HepG2 (cell line): ENCODE measurements around the gene SRSF7. TPM values are rescaled to one million over a fixed set of nuclear protein-coding genes. Genes with fewer than 3 reads are reported as not detected.

ENCODE experiments used
- ATF7-NPFF ChIP-seq: sonication (generic); formaldehyde crosslinking; IDR thresholded peaks from 2 replicates; pipeline ENCODE4 v1.8.1; 2023; ENCODE audit warnings: mild to moderate bottlenecking, low read depth, missing genetic modification reagents, moderate library complexity
- BCL6 ChIP-seq: IDR thresholded peaks from 2 replicates; pipeline ENCODE4 v1.6.1; 2016; ENCODE audit warnings: missing genetic modification reagents, missing compliant biosample characterization
- ELF1 ChIP-seq: sonication (generic); formaldehyde crosslinking; IDR thresholded peaks from 2 replicates; pipeline ENCODE4 v1.4.0; 2020; ENCODE audit warnings: missing genetic modification reagents
- ELF4 ChIP-seq: sonication (generic); formaldehyde crosslinking; IDR thresholded peaks from 2 replicates; pipeline ENCODE4 v1.5.0; 2020; ENCODE audit warnings: missing genetic modification reagents, mild to moderate bottlenecking, moderate library complexity, borderline replicate concordance
- HOXD1 ChIP-seq: sonication (generic); formaldehyde crosslinking; IDR thresholded peaks from 2 replicates; pipeline ENCODE4 v1.5.0; 2020; ENCODE audit warnings: missing genetic modification reagents
- IRX3 ChIP-seq: sonication (generic); formaldehyde crosslinking; IDR thresholded peaks from 2 replicates; pipeline ENCODE4 v1.8.1; 2023; ENCODE audit warnings: mild to moderate bottlenecking, low read depth, missing genetic modification reagents, borderline replicate concordance
- ISL2 ChIP-seq: sonication (generic); formaldehyde crosslinking; IDR thresholded peaks from 2 replicates; pipeline ENCODE4 v1.5.0; 2020; ENCODE audit warnings: missing genetic modification reagents
- KDM2A ChIP-seq: sonication (generic); formaldehyde crosslinking; IDR thresholded peaks from 2 replicates; pipeline ENCODE4 v1.4.0; 2020; ENCODE audit warnings: low read depth, missing genetic modification reagents, borderline replicate concordance
- MEF2D ChIP-seq: sonication (generic); formaldehyde crosslinking; IDR thresholded peaks from 2 replicates; pipeline ENCODE4 v1.5.1; 2020; ENCODE audit warnings: mild to moderate bottlenecking, missing genetic modification reagents
- NR3C1 ChIP-seq: sonication (generic); formaldehyde crosslinking; IDR thresholded peaks from 2 replicates; pipeline ENCODE4 v1.4.0; 2020; ENCODE audit warnings: missing genetic modification reagents
- POLR2A ChIP-seq, 2 experiments: IDR thresholded peaks; 2 replicates each; pipeline ENCODE4 v1.6.1; 2011; ENCODE audit warnings: low read depth in 2 of 2, low read length in 2 of 2, mild to moderate bottlenecking in 1 of 2, moderate library complexity in 1 of 2; ENCODE audit not compliant: insufficient read depth in 1 of 2
- POLR2AphosphoS5 ChIP-seq: IDR thresholded peaks from 2 replicates; pipeline ENCODE4 v1.6.1; 2012; ENCODE audit warnings: low read depth, low read length
- REXO4 ChIP-seq: sonication (generic); formaldehyde crosslinking; IDR thresholded peaks from 2 replicates; pipeline ENCODE4 v1.8.0; 2022; ENCODE audit warnings: missing genetic modification reagents, mild to moderate bottlenecking, borderline replicate concordance
- RFX1 ChIP-seq: fragments of 450-650 bp; IDR thresholded peaks from 2 replicates; pipeline ENCODE4 v1.6.1; 2017
- RFXANK ChIP-seq: IDR thresholded peaks from 2 replicates; pipeline ENCODE4 v1.6.1; 2016
- TEAD3 ChIP-seq: optimal IDR thresholded peaks from 2 replicates; pipeline ENCODE3; 2016; ENCODE audit warnings: borderline replicate concordance
- ZNF264 ChIP-seq: sonication (generic); formaldehyde crosslinking; IDR thresholded peaks from 2 replicates; pipeline ENCODE4 v1.4.0; 2020; ENCODE audit warnings: missing genetic modification reagents
- ZNF530 ChIP-seq: sonication (generic); formaldehyde crosslinking; IDR thresholded peaks from 2 replicates; pipeline ENCODE4 v1.5.0; 2020; ENCODE audit warnings: low read depth, mild to moderate bottlenecking, missing genetic modification reagents
- ZNF652 ChIP-seq: IDR thresholded peaks from 2 replicates; pipeline ENCODE4 v1.6.1; 2016; ENCODE audit warnings: low read depth, borderline replicate concordance
- polyA plus RNA-seq, 8 experiments: library from polyadenylated mRNA; depleted of rRNA in 3 of 8; stranded (reverse) in 7 of 8; unstranded in 1 of 8; fragments of >200 nt; fragmentation: Illumina TruSeq in 4 of 8; extraction: Trizol in 4 of 8; gene quantifications; 2 replicates each; pipeline versions ENCODE4 v1.2.1 to v1.2.3, GENCODE V29; 2011 to 2016; ENCODE audit warnings: low read depth in 4 of 8, missing spikeins in 1 of 8, mixed read lengths in 1 of 8; ENCODE audit not compliant: insufficient read depth in 1 of 8
- total RNA-seq, 5 experiments: library from RNA; depleted of rRNA; stranded (reverse); fragments of >200 nt; fragmentation: Illumina TruSeq; extraction: Trizol; gene quantifications; 2 replicates each; pipeline ENCODE4 v1.2.3, GENCODE V29; 2016; ENCODE audit warnings: low read depth in 1 of 5
- TF ChIP-seq, protein P1 (sequence below): sonication (generic); formaldehyde crosslinking; IDR thresholded peaks from 2 replicates; pipeline ENCODE4 v1.8.0; 2022; ENCODE audit warnings: missing genetic modification reagents, mild to moderate bottlenecking, inconsistent platforms, borderline replicate concordance
- TF ChIP-seq, protein P2 (sequence below): sonication (generic); formaldehyde crosslinking; conservative IDR thresholded peaks from 2 replicates; pipeline ENCODE4 v1.4.0; 2020; ENCODE audit warnings: missing genetic modification reagents
- TF ChIP-seq, protein P3 (sequence below): sonication (generic); formaldehyde crosslinking; IDR thresholded peaks from 2 replicates; pipeline ENCODE4 v1.8.1; 2022; ENCODE audit warnings: low read depth, mild to moderate bottlenecking, missing genetic modification reagents
- TF ChIP-seq, protein P4 (sequence below): sonication (generic); formaldehyde crosslinking; IDR thresholded peaks from 2 replicates; pipeline ENCODE4 v1.4.0; 2020; ENCODE audit warnings: missing genetic modification reagents

SRSF7 gene
- total and polyA plus RNA-seq, 2 of the 13 experiments (the other 11 are each of a cell fraction or from before 2014, with no cell fraction given) = 172 to 275 TPM

DNA sequence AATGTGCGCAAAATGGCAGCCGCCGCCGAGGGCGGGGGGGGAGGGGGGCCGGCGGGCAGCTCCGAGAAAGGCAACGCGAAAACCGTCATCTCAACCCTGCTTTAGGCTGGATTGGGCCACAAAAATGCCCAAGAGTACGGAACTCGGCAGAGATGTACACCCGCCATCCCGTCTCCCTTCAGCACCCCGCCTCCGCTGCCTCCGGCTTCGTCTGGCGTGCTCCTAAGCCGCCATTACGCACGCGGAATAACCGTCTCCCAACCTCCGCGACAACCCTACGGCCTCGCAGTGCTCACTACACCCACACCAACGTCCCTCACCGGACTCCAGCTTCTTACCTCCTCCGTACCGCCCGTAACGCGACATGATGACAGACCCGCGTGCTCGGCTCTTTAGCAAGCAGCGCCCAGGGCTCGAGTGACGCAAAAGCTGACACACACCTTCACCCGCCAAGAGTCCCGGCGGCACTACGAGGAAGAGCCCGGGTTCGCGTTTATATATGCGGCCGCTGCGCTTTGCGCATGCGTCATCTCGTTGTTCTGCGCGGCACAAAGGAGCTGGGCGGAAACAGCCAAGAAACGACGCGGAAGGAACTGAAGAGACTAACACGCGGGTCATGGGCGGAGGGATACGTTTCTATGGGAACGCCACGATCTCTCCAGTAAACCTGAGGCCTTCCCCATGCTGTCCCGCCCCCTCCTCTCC, at the start of gene SRSF7 (continued):
- TF ChIP-seq IRX3 (CRISPR knock-in tag) (peak; percentile 95), ZNF264 (CRISPR knock-in tag) (peak; percentile 13; the same call in 1 of the 2 replicates), ZNF530 (no peak), ZNF652 (CRISPR knock-in tag) (no peak), HOXD1 (CRISPR knock-in tag) (peak; percentile 47; the same call in 1 of the 2 replicates), MEF2D (CRISPR knock-in tag) (peak; percentile 92), RFXANK (CRISPR knock-in tag) (0 out of 2 replicates have a peak, but pooled peaks have one; percentile 22), RFX1 (peak; percentile 91), POLR2AphosphoS5 (peak; percentile 100), BCL6 (CRISPR knock-in tag) (peak; percentile 56), ELF4 (no peak), ISL2 (CRISPR knock-in tag) (peak; percentile 77), ATF7-NPFF (peak; percentile 98), POLR2A (IDR thresholded peaks at IDR 0.05; ENCODE audit: insufficient read depth in 1 of 2, low read depth in 2 of 2, low read length in 2 of 2) (peak; percentile 100), ELF1 (peak; percentile 93), REXO4 (CRISPR knock-in tag) (peak; percentile 88; the same call in 1 of the 2 replicates), KDM2A (peak; percentile 98), TEAD3 (CRISPR knock-in tag) (peak; percentile 64), NR3C1 (CRISPR knock-in tag) (no peak)
- TF ChIP-seq, protein P1, sequence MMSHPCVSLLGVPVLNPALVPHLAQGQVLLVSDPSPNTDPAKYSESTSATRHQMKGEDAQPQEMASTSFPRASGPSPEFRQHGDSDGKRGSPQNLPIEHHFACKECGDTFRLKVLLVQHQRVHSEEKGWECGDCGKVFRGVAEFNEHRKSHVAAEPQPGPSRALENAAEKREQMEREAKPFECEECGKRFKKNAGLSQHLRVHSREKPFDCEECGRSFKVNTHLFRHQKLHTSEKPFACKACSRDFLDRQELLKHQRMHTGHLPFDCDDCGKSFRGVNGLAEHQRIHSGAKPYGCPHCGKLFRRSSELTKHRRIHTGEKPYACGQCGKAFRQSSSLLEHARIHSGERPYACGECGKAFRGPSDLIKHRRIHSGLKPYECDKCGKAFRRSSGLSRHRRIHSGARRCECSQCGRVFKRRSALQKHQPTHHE (CRISPR knock-in tag) = 0 out of 2 replicates have a peak, but pooled peaks have one; percentile 82
- TF ChIP-seq, protein P2, sequence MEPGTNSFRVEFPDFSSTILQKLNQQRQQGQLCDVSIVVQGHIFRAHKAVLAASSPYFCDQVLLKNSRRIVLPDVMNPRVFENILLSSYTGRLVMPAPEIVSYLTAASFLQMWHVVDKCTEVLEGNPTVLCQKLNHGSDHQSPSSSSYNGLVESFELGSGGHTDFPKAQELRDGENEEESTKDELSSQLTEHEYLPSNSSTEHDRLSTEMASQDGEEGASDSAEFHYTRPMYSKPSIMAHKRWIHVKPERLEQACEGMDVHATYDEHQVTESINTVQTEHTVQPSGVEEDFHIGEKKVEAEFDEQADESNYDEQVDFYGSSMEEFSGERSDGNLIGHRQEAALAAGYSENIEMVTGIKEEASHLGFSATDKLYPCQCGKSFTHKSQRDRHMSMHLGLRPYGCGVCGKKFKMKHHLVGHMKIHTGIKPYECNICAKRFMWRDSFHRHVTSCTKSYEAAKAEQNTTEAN (CRISPR knock-in tag) = no peak; the same call in 1 of the 2 replicates
- TF ChIP-seq, protein P3, sequence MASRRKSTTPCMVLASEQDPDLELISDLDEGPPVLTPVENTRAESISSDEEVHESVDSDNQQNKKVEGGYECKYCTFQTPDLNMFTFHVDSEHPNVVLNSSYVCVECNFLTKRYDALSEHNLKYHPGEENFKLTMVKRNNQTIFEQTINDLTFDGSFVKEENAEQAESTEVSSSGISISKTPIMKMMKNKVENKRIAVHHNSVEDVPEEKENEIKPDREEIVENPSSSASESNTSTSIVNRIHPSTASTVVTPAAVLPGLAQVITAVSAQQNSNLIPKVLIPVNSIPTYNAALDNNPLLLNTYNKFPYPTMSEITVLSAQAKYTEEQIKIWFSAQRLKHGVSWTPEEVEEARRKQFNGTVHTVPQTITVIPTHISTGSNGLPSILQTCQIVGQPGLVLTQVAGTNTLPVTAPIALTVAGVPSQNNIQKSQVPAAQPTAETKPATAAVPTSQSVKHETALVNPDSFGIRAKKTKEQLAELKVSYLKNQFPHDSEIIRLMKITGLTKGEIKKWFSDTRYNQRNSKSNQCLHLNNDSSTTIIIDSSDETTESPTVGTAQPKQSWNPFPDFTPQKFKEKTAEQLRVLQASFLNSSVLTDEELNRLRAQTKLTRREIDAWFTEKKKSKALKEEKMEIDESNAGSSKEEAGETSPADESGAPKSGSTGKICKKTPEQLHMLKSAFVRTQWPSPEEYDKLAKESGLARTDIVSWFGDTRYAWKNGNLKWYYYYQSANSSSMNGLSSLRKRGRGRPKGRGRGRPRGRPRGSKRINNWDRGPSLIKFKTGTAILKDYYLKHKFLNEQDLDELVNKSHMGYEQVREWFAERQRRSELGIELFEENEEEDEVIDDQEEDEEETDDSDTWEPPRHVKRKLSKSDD = peak; percentile 98
- TF ChIP-seq, protein P4, sequence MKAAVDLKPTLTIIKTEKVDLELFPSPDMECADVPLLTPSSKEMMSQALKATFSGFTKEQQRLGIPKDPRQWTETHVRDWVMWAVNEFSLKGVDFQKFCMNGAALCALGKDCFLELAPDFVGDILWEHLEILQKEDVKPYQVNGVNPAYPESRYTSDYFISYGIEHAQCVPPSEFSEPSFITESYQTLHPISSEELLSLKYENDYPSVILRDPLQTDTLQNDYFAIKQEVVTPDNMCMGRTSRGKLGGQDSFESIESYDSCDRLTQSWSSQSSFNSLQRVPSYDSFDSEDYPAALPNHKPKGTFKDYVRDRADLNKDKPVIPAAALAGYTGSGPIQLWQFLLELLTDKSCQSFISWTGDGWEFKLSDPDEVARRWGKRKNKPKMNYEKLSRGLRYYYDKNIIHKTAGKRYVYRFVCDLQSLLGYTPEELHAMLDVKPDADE (CRISPR knock-in tag) = peak; percentile 92; the same call in 1 of the 2 replicates
